Omental fat pad (tissue), 4 donors: Measurements from ENCODE around the gene CXCL17. TPM values are rescaled to one million over a fixed set of nuclear protein-coding genes. Genes with fewer than 3 reads are reported as not detected.
"Not testable (repeated sequence)": the region's sequence is repeated elsewhere in the genome, so short reads cannot be mapped to it uniquely, and the experiment has no call there.

ENCODE experiments used
- ATAC-seq: fragments of 150-250 bp; one replicate; pipeline ENCODE4 v1.9.1; 2016; ENCODE audit warnings: mild to moderate bottlenecking, moderate library complexity; ENCODE audit not compliant: low FRiP score
- DNase-seq: peaks from one replicate; pipeline ENCODE4 v3.0.0-alpha.2; 2019; ENCODE audit warnings: low spot score
- CTCF ChIP-seq, 3 donors: fragments of 450-650 bp; IDR thresholded peaks; one replicate each; pipeline ENCODE4 v1.5.1; 2016 to 2017; ENCODE audit warnings: antibody characterized with exemption in 3 of 3, mild to moderate bottlenecking in 3 of 3, moderate library complexity in 2 of 3
- total RNA-seq, 4 donors: library from RNA; depleted of rRNA; stranded (reverse); fragments of >200 nt; gene quantifications; one replicate each; pipeline ENCODE4 v1.1.0, GENCODE V29; 2016

Gene CXCL17
- total RNA-seq, result not detected

- no peak for TF ChIP-seq CTCF (IDR thresholded peaks at IDR 0.05)
- no peak for DNase-seq
- no peak for ATAC-seq
These were observed at the start of gene CXCL17 for GRCh38 chr19:42442833-42443232. Gene CXCL17, minus strand, starts transcription at chr19:42442946. Its CDS starts 114 bp downstream, at chr19:42442832.

GRCh38 chr19:42488783-42489521 is 46.2 kb upstream of the CXCL17 start:
- ATAC-seq, result no peak
- DNase-seq, result no peak
- TF ChIP-seq CTCF (IDR thresholded peaks at IDR 0.05), result no peak

- TF ChIP-seq CTCF (IDR thresholded peaks at IDR 0.05), result no peak
- ATAC-seq, result no peak
- DNase-seq, result no peak
These were observed 45.0 kb upstream of the CXCL17 start for GRCh38 chr19:42487798-42488178.

- TF ChIP-seq CTCF (IDR thresholded peaks at IDR 0.05), result no peak
- ATAC-seq, result no peak
- DNase-seq, result no peak
These were observed 44.5 kb upstream of the CXCL17 start for GRCh38 chr19:42487032-42487797.

GRCh38 chr19:42485036-42485435 is 42.3 kb upstream of the CXCL17 start:
- not testable (repeated sequence) for ATAC-seq, DNase-seq

GRCh38 chr19:42480335-42481095 is 37.8 kb upstream of the CXCL17 start:
- TF ChIP-seq CTCF (IDR thresholded peaks at IDR 0.05), result no peak
- ATAC-seq (no peak), DNase-seq (no peak)

GRCh38 chr19:42479736-42480135 is 37.0 kb upstream of the CXCL17 start:
- ATAC-seq (no peak), DNase-seq (no peak)
- TF ChIP-seq CTCF (IDR thresholded peaks at IDR 0.05), result no peak
